Activated gamma-delta T cell (primary cell): ENCODE data around the gene MYRIP.
"Not testable (repeated sequence)": the region's sequence is repeated elsewhere in the genome, so short reads cannot be mapped to it uniquely, and the experiment has no call there.

Source experiments
- DNase-seq: peaks from one replicate; lab custom pipeline; 2025; lab: John Stamatoyannopoulos, UW
- total RNA-seq, 2 donors: gene quantifications; one replicate each; lab custom pipeline; 2026; lab: John Stamatoyannopoulos, UW

Gene MYRIP
- 0 to 0.26 reads per million in 2 donors for total RNA-seq

DNA sequence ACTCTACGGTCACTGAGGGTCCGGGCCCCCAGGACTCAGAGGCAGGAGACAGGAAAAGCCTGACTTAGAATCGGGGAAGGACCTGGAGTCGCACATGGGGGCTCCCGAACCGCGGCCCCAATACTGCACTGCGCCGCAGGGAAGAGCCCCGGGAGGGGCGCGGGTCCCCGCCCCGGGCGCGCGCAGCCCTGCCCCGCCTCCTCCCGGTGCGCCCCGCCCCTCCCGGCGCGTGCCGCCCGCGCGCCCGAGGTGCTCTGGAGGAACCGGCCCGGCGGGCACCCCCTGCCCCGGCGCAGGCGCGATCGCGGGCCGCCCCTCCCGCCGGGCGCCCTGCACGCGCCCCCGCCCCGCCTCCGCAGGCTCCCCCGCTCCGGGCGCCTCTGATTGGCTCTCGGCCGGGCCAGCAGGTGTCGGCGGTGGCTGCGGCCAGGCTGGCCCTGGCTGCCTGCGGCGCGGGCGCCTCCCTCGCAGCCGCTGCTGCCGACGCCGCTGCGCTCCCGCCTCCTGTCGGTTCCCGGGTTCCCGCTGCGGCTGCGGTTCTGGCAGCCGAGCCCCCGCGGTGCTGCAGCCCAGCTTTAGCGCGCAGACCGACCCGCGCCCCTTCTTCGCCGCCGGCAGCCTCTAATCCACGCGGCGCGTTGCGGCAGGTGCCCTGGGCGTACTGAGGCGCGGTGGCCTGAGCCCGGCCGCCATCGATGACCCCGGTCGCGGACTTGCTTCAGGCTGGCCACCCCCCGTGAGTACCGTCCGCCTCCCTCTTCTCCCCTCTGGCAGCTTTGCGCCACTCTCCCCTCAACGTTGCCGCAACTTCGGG lies at the start of gene MYRIP:
Gene MYRIP, plus strand, starts transcription at position 429 of the 814 bp plus-strand sequence. CDS start 91,208 bp downstream, outside the sequence.
- no peak for DNase-seq

DNA sequence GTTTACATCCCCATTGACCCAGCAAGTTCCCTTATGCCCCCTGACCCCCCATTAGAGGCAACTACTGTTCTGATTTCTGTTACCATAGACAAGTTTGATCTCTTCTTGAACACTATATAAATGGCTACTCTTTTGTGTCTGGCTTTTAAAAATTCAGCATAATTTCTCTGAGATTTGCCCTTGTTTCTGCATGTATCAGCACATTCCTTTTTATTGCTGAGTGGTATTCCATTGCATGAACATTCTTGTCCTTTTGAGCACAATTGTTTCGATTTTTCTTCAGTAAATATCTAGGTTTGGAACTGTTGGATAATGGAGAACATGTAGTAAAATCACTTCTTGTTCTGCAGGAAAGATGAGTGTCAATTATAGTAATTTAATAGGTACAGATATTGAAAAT lies 49.1 kb upstream of the MYRIP start:
- DNase-seq: no peak

DNA sequence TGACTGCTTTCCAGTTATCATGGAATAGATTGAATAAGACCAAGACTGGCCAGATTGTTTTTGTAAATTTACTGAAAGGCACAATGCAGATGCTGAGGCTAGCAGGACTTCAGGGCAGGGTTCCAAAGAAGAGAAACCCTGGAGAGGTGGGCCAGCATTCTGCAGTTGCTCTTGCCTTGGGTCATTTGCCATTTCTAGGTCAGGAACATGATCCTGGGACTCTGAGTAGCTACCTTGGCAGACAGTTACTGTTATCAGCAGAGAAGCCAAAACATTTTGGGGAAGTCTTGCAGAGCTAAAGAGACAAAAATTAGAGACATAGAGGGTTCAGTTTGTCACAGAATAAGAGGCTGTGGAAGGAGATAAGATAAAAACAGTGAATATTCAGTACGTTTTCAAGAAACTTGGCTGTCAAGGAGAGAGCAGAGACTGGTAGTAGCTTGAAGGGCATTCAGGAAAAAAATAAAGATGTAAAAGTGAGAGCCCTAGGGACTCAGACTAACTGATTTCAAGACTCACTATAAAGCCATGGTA lies 46.8 kb upstream of the MYRIP start:
- no peak for DNase-seq

DNA sequence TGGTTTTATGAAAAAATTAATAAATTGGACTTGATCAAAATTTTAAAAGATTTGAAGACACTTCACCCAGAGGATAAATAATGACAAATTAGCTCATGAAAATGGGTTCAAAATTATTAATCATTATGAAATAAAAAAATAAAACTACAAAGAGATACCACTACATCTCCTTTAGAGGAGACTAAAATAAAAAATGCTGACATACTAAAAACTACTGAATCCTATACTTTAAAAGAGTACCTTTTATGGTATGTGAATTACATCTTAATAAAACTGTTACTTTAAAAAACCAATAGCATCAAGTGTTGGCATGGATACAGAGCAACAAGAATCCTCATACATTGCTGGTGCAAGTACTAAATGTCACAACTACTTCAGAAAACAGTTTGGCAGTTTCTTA lies 46.0 kb upstream of the MYRIP start:
- no peak for DNase-seq

DNA sequence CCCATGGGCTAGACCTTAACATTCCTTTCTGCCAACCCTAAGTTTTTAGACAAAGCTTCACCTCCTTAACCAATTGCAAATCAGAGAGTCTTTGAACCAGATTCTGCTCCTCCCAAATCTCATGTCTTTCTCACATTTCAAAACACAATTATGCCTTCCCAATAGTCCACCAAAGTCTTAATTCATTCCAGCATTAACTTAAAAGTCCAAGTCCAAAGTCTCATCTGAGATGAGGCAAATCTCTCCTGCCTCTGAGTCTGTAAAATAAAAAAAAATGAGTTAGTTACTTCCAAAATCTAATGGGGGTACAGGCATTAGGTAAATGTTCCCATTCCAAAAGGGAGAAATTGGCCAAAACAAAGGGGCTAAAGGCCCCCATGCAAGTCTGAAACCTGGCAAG lies 43.8 kb upstream of the MYRIP start:
- no peak for DNase-seq

DNA sequence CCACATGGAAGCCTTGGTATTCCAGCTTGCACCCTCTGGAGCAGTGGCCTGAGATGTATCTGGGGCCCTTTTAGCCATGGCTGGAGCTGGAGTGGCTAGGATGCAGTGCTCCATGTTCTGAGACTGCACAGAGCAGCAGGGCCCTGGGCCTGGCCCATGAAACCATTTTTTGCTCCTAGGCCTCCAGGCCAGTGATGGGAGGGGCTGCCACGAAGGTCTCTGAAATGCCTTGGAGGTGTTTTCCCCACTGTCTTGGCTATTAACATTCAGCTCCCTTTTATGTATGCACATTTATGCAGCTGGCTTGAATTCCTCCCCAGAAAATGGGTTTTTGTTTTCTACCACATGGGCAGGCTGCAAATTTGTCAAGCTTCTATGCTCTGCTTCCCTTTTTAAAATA lies 43.0 kb upstream of the MYRIP start:
- DNase-seq: no peak

DNA sequence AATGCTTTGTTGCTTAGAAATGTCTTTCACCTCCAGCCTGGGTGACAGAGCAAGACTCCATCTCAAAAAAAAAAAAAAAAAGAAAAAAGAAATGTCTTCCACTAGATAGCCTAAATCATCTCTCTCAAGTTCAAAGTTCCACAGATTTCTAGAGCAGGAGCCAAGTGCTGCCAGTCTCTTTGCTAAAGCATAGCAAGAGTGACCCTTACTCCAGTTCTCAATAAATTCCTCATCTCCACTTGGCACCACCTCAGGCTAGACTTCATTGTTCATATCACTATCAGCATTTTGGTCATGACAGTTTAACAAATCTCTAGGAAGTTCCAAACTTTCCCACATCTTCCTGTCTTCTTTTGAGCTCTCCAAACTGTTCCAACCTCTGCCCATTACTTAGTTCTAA lies 42.5 kb upstream of the MYRIP start:
- not testable (repeated sequence) for DNase-seq

DNA sequence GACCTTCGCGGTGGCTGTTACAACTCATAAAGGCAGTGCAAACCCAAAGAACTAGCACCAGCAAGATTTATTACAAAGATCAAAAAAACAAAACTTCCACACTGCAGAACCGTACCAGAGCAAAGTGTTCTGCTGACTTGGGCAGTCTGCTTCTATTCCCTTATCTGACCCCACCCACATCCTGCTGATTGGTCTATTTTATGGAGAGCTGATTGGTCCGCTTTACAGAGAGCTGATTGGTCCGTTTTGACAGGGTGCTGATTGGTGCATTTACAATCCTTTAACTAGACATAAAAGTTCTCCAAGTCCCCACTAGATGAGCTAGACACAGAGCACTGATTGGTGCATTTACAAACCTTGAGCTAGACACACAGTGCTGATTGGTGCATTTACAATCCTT lies 31.2 kb upstream of the MYRIP start:
- DNase-seq: not testable (repeated sequence)

DNA sequence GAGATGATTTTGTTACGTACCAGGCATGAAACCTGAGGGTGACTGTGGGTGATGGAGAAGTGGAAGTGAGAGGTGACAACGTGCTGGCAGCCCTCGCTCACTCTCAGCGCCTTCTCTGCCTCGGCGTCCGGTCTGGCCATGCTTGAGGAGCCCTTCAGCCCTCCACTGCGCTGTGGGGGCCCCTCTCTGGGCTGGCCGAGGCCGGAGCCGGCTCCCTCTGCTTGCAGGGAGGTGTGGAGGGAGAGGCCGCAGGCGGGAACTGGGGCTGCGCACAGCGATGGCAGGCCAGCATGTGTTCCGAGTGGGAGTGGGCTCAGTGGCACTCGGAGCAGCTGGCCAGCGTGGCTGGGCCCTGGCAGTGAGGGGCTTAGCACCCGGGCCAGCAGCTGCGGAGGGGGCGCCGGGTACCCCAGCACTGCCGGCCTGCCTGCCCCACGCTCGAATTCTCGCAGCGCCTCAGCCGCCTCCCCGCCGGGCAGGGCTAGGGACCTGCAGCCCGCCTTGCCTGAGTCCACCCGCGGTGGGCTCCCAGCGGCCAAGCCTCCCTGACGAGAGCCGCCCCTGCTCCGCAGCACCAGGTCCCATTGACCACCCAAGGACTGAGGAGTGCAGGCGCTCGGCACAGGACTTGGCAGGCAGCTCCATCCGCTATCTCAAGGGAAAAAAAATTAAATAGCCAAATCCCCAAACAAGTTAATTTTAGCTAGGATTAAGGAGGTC lies 29.7 kb upstream of the MYRIP start:
- DNase-seq: peak; percentile 8

DNA sequence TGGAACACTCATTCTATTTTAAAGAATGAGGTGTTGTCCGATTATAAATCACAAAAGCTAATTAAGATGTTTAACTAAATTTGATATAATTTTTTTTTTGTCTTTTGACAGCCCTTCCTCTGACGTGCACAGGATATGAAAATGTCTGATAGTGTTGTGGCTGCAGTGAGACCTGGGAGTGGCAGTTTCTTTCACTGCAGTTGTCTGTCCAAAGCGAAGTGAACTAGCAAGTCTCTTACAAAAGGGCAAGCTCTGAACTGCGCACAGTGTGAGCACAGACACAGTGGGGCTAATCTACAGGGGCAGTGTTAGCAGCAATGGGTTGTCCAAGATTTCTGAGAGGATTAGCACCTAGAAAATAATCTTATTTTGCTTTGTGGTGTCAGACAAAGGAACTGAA lies 29.1 kb upstream of the MYRIP start:
- DNase-seq: no peak

DNA sequence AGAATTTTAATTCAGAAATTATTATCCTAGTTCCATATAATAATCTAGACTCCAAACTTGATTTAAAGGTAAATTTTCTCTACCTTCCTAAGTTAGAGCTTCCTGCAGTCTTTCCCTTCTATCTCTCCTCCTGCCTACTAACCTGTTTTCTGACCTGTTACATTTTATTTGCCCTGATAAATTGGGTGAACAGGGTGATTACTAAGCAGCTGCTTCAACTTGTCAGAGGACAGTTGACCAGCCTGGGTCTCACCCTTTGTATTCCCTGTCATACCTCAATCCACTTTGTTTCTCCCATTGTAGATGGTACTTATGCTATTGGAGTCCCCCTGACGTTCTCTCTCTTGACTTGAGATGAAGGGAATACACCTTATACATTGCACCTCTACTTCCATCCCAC lies 28.4 kb upstream of the MYRIP start:
- no peak for DNase-seq

DNA sequence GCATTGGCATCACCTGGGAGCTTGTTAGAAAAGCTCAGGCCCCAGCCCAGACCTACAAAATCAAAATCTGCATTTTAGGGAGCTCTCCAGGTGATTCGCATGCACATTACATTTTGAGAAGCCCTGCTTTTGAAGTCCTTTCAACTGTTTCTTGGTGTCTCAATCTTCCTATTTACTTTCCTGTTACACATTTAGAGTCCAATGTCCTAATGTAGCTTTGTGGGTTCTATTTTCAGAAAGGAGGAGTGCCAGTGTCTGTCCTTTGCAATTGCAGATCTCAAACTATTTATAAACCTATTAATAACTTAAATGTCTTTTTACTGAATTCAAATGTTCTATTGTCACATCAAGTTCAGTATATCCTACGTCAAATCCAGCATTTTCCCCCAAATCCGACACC lies 27.8 kb upstream of the MYRIP start:
- DNase-seq: no peak

DNA sequence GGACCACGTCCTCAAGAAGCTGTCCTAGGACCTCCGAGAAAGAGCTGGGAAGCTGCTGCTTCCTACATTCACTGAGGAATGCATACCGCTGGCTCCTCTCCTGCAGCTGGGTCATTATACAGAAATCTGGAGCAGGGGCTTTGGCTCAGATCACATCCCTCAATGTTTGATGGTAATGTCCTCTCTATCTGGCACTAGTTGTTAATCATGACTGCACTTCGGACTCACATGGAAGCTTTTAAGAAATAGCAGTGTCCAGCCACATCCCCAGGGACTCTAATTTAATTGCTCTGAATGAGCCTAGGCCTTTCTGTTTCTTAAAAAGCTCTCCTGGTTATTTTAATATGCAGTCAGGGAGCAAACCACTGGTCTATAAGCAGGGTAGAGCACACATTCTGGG lies 25.7 kb upstream of the MYRIP start:
- DNase-seq: no peak

DNA sequence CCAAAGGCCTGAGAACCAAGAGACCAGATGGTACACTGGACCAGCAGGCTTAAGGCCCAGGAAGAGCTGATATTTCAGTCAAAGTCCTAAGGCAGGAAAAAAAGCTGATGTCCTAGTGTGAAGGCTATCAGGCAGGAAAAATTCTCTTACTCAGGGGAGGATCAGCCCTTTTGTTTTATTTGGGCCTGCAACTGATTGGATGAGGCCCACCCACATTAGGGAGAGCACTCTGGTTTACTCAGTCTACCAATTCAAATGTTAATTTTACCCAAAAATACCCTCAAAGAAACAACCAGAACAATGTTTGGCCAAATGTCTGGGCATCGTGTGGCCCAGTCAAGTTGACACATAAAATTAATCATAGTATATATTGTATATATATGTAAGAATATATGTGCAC lies 24.5 kb upstream of the MYRIP start:
- no peak for DNase-seq

DNA sequence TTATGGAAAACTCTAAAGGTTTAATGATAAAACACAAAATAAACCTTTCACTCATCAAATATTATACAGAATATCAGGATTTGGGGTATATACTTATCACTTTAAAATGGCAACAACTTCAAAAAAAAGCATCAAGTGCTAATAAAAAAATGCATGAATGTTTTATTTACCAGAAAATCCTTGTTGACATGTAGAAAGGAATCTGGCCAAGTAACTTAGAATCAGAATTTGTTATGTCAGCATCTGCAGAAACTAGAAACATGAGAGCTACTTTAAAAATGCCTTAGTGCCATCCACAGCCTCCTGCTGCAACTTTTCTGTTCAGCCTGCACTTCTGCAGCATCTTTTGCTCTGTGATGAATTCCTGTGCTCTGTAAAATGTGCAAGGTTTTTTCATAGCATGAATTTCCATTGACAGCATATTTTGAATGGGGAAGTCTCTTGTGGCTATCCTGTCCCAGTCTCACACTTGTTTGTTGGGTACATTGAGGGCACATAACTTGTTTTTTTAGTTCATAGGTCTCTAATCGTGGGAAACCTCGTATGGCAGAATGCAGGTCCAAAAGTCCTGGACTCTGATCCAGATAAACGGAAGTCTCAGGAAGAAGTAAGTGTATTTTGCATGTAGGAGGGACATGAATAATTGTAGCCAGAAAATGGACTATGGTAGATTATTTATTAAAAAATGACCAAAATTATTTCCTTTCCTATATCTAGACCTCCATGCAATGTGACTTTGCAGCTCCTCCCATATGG lies 21.1 kb upstream of the MYRIP start:
- no peak for DNase-seq

DNA sequence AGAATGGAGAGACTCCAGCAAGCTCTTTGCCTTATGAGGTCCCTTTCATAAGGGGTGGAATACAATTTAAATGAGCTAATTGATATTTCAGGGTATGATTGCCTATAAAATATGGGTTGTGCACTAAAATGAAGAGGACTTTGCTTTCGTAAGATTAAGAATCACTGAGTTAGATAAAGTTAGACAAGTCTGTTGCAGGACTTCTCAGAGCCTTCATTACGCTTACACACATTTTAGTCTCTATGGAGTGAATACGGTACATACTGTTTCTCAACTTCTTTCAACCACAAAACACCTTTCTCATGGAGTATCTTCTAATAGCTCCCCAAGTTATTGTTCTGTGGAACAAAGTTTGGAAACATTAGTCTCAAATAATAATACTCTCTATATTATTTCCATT lies 17.8 kb upstream of the MYRIP start:
- DNase-seq: no peak

DNA sequence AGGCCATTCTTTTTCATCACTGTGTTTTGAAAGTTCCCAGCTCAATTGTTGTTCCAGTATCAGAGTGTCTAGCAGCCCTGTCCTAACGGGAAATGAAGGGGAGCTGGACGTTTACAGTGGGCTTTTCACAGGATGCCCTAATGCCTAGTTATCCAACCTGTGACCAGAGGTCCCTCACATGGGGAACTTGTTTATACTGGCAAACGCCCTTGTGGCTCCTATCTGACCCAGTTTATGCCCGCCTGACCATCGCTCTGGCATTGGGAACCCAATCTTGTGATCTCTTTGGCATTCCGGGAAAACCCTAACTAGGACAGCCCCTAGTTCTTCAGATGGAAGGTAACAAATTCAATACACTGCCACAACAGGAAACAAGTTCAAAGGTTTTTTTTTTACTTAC lies 14.5 kb upstream of the MYRIP start:
- no peak for DNase-seq

DNA sequence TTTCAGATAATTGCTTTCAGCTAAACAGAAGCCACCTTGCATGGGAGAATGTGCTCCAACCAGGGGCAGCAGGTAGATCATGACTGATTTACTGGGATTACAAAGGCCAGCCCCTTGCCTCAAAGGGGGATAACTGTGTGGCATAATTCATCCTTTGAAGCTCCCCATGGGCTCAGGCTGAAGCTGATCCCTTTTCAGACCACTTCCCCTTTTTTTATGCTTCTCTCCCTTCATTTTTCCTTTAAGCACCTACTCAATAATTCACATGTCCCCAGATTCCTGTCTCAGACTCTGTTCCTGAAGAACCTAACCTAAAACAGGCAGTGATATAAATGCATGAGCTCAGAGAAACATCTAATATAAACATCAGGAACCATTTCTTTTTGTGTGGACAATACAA lies 8.2 kb upstream of the MYRIP start:
- DNase-seq: no peak

DNA sequence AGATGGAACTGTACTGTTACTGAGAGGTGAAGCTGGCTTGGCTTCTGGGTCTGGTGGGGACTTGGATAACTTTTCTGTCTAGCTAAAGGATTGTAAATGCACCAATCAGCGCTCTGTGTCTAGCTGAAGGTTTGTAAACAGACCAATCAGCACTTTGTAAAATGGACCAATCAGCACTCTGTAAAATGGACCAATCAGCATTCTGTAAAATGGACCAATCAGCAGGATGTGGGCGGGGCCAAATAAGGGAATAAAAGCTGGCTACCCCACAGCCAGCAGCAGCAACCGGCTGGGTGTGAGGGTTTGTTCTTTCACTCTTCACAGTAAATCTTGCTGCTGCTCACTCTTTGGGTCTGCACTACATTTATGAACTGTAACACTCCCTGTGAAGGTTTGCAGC lies 6.9 kb upstream of the MYRIP start:
- DNase-seq: not testable (repeated sequence)

DNA sequence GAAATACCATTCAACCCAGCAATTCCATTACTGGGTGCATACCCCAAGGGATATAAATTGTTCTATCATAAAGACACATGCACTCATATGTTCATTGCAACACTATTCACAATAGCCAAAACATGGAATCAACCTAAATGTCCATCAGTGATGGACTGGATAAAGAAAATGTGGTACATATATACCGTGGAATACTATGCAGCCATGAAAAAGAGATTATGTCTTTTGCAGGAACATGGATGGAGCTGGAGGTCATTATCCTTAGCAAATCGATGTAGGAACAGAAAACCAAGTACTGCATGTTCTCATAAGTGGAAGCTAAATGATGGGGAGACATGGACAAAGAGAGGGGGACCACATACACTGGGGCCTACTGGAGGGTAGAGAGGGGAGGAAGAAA lies 5.5 kb upstream of the MYRIP start:
- DNase-seq: no peak

DNA sequence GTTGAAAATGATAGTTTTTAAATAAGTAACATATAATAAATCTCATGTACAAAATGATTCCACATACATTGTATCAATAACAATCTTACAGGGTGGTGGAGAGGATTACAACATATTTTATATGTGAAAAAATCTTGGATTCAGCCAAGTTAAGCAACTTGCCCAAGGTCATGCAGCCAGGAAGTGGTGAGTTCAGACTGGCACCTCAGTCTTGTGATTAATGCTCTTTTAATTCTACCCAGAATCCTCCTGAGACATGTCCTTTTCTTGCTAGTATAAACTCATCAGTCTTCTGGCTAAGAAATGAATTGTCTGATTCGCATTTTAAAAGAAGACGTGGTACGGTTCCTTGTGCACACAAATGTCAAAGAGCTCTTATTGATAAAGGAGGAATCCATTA lies 4.5 kb upstream of the MYRIP start:
- DNase-seq: no peak

DNA sequence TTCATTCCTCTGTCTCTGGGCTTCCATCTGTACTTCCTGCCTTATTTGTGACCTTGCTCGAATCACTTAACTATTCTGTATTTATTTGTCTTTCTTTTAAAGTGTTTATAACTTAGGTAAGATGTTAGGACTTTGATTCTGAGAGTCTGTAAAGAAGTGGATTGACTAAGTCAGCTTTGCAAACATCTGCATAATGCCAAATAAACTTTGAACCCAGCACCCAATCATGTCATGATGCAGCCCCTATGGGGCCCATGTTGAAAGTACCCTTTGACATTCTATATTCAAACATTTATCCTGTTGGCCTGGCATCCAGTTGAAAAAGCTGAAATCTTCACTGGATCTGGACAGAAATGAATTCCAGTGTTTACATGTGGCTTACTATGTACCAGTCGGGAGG lies 3.8 kb upstream of the MYRIP start:
- DNase-seq: no peak
